IMR-90 (cell line): ENCODE measurements around the gene VAC14. TPM values are rescaled to one million over a fixed set of nuclear protein-coding genes. Genes with fewer than 3 reads are reported as not detected.

Source experiments
- ATAC-seq: fragments of 200-7000 bp; cut with Tn5 transposase; 2 replicates; pipeline ENCODE4 v1.9.1; 2020; ENCODE audit warnings: low read depth, mild to moderate bottlenecking, moderate library complexity
- BruUV-seq: library from RNA; stranded (reverse); fragments of 400-500 nt; replicated peaks from 2 replicates; lab custom pipeline; 2021; lab: Mats Ljungman, UMichigan
- CTCF ChIA-PET: fragments of 300-600 bp; formaldehyde crosslinking; extraction: SDS; loops from one replicate; lab custom pipeline; 2021; ENCODE audit warnings: antibody characterized with exemption; lab: Yijun Ruan, JAX
- POLR2A ChIA-PET: fragments of 300-600 bp; sonication (Branson Sonifier 250); formaldehyde crosslinking; loops from one replicate; lab custom pipeline; 2022; ENCODE audit warnings: antibody characterized with exemption; ENCODE audit not compliant: unreplicated experiment; lab: Charles Lee
- DNase-seq: peaks from one replicate; pipeline ENCODE4 v3.0.0; 2013
- H2AFZ ChIP-seq: replicated peaks from 2 replicates; pipeline ENCODE3; 2013; ENCODE audit warnings: low read length, mild to moderate bottlenecking; ENCODE audit not compliant: poor library complexity
- H2AK5ac ChIP-seq: 2 replicates; pipeline ENCODE4 v1.6.1; 2013; ENCODE audit warnings: low read depth, low read length, inconsistent platforms
- H2AK9ac ChIP-seq: replicated peaks from 2 replicates; pipeline ENCODE3; 2013; ENCODE audit warnings: mild to moderate bottlenecking, low read depth, low read length, moderate library complexity; ENCODE audit not compliant: poor library complexity
- H2BK120ac ChIP-seq: 2 replicates; pipeline ENCODE4 v1.6.1; 2013; ENCODE audit warnings: low read depth, low read length, inconsistent platforms
- H2BK15ac ChIP-seq: 3 replicates; pipeline ENCODE4 v1.6.1; 2013; ENCODE audit warnings: low read depth, low read length, inconsistent platforms
- H2BK20ac ChIP-seq: 2 replicates; pipeline ENCODE4 v1.6.1; 2013; ENCODE audit warnings: low read depth, mild to moderate bottlenecking, inconsistent platforms, low read length, moderate library complexity
- H2BK5ac ChIP-seq: 2 replicates; pipeline ENCODE4 v1.6.1; 2013; ENCODE audit warnings: mild to moderate bottlenecking, low read depth, low read length, inconsistent platforms; ENCODE audit not compliant: poor library complexity, severe bottlenecking
- H3K14ac ChIP-seq: replicated peaks from 2 replicates; pipeline ENCODE4 v1.6.1; 2013; ENCODE audit warnings: low read depth, low read length, inconsistent platforms
- H3K18ac ChIP-seq: 2 replicates; pipeline ENCODE4 v1.6.1; 2013; ENCODE audit warnings: low read depth, low read length, control low read depth
- H3K23ac ChIP-seq: 2 replicates; pipeline ENCODE4 v1.6.1; 2013; ENCODE audit warnings: low read depth, low read length, inconsistent platforms
- H3K27ac ChIP-seq: 2 replicates; pipeline ENCODE4 v1.5.1; 2013; ENCODE audit warnings: mild to moderate bottlenecking, control low read depth, low read length; ENCODE audit not compliant: insufficient read depth
- H3K27me3 ChIP-seq: 2 replicates; pipeline ENCODE4 v1.6.1; 2013; ENCODE audit warnings: low read length; ENCODE audit not compliant: control insufficient read depth, insufficient read depth
- H3K36me3 ChIP-seq: 2 replicates; pipeline ENCODE4 v1.6.1; 2013; ENCODE audit warnings: low read length, mixed read lengths; ENCODE audit not compliant: control insufficient read depth, insufficient read depth
- H3K4ac ChIP-seq: 2 replicates; pipeline ENCODE4 v1.6.1; 2013; ENCODE audit warnings: low read depth, low read length, inconsistent platforms
- H3K4me1 ChIP-seq: 2 replicates; pipeline ENCODE4 v1.6.1; 2013; ENCODE audit warnings: low read length, mixed read lengths; ENCODE audit not compliant: control insufficient read depth, insufficient read depth
- H3K4me2 ChIP-seq: 2 replicates; pipeline ENCODE4 v1.6.1; 2013; ENCODE audit warnings: low read depth, mild to moderate bottlenecking, control low read depth, low read length, moderate library complexity
- H3K4me3 ChIP-seq: 2 replicates; pipeline ENCODE4 v1.5.1; 2013; ENCODE audit warnings: low read depth, mild to moderate bottlenecking, control low read depth, low read length, moderate library complexity; ENCODE audit not compliant: insufficient read depth
- H3K56ac ChIP-seq: 2 replicates; pipeline ENCODE4 v1.6.1; 2013; ENCODE audit warnings: low read length, inconsistent platforms; ENCODE audit not compliant: insufficient read depth; ENCODE audit errors: extremely low read depth
- H3K79me1 ChIP-seq, 2 experiments: 2 replicates each; pipeline ENCODE4 v1.6.1; 2013; ENCODE audit warnings: low read length in 2 of 2, inconsistent platforms in 1 of 2, low read depth in 1 of 2
- H3K9ac ChIP-seq: 2 replicates; pipeline ENCODE4 v1.6.1; 2013; ENCODE audit warnings: low read depth, low read length, control low read depth
- H3K9me1 ChIP-seq: 2 replicates; pipeline ENCODE4 v1.6.1; 2013; ENCODE audit warnings: low read length, inconsistent platforms; ENCODE audit not compliant: insufficient read depth
- H3K9me3 ChIP-seq: 2 replicates; pipeline ENCODE4 v1.6.1; 2013; ENCODE audit warnings: low read length; ENCODE audit not compliant: control insufficient read depth, insufficient read depth
- H4K20me1 ChIP-seq: 2 replicates; pipeline ENCODE4 v1.6.1; 2013; ENCODE audit warnings: low read length, inconsistent platforms; ENCODE audit not compliant: insufficient read depth
- H4K5ac ChIP-seq: 2 replicates; pipeline ENCODE4 v1.6.1; 2013; ENCODE audit warnings: mild to moderate bottlenecking, low read depth, low read length, control low read depth
- H4K8ac ChIP-seq, 2 experiments: 2 replicates each; pipeline ENCODE4 v1.6.1; 2013; ENCODE audit warnings: low read depth in 2 of 2, low read length in 2 of 2, control low read depth in 1 of 2, inconsistent platforms in 1 of 2
- H4K91ac ChIP-seq: 2 replicates; pipeline ENCODE4 v1.6.1; 2013; ENCODE audit warnings: low read depth, low read length, inconsistent platforms; ENCODE audit not compliant: insufficient read depth
- CEBPB ChIP-seq: IDR thresholded peaks from 2 replicates; pipeline ENCODE4 v1.6.1; 2012; ENCODE audit warnings: low read depth, low read length, improper control_type of control experiment
- CHD1 ChIP-seq: IDR thresholded peaks from 2 replicates; pipeline ENCODE4 v1.6.1; 2012; ENCODE audit warnings: low read depth, low read length, improper control_type of control experiment
- MAFK ChIP-seq: IDR thresholded peaks from 2 replicates; pipeline ENCODE4 v1.6.1; 2012; ENCODE audit warnings: low read depth, low read length, improper control_type of control experiment
- RFX5 ChIP-seq: IDR thresholded peaks from 2 replicates; pipeline ENCODE4 v1.8.0; 2012; ENCODE audit warnings: low read depth, mild to moderate bottlenecking, low read length, moderate library complexity
- WGBS, 2 experiments: methylation state at CpG; one replicate each; pipeline versions ENCODE4 v1.1.5 to v1.1.7; 2013; ENCODE audit warnings: missing lambda C conversion rate in 2 of 2; ENCODE audit not compliant: insufficient read length in 1 of 2; ENCODE audit errors: extremely low coverage in 2 of 2; 5-methylcytosine and 5-hydroxymethylcytosine counted together
- dilution Hi-C: fragments of 300-500 bp; cut with HindIII; formaldehyde crosslinking; loops from one replicate; pipeline ENCODE4 v1.14.3; 2018; ENCODE audit warnings: low sequenced_read_pairs; ENCODE audit not compliant: unreplicated experiment
- in situ Hi-C: fragments of 300-500 bp; cut with MboI; formaldehyde crosslinking; loops from 3 replicates; pipeline ENCODE4 v1.14.3; 2019; ENCODE audit warnings: low sequenced_read_pairs, inconsistent platforms, mixed read lengths
- intact Hi-C: fragments of 100-400 bp; cut with micrococcal nuclease; formaldehyde crosslinking; loops from 2 replicates; pipeline ENCODE4 v1.10.0; 2022
- polyA plus RNA-seq, 3 experiments: library from polyadenylated mRNA; depleted of rRNA; stranded (reverse); fragments of >200 nt; gene quantifications; 2 replicates each; pipeline ENCODE4 v1.2.3, GENCODE V29; 2012; ENCODE audit warnings: low replicate concordance in 1 of 3
- total RNA-seq: library from RNA; depleted of rRNA; stranded (reverse); fragments of >200 nt; gene quantifications from 2 replicates; pipeline ENCODE4 v1.2.3, GENCODE V29; 2012

Gene VAC14
- total and polyA plus RNA-seq, 2 of the 4 experiments (the other 2 are of a cell fraction): 21.1 to 40.2 TPM

DNA sequence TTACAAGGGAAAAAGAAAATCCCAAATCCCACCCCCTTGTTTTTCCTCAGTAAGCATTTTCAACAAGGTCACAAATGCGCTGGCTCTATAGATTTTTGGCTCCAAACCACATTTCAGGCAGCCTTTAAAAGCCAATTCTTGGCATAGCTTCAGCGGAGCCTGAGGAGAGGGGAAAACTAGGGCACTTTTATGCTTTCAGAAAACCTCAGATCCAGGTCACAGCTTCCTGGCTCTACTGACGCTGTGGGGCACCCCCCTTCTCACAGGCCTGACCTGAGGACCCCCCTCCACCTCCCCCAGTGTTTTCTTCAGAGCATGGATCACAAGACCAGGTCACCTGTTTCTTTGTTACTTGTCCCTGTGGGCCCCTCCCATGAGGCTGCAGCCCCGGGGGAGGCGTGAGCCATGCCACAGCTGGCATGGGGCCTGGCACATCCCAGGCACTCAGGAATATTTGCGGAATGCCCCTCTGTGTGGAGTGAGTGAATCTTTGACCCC, 85.0 kb downstream of the VAC14 start:
- Histone ChIP-seq H3K9me3 (no peaks in the 10 kb centered on the region), H3K56ac (peak overlapping the region; percentile 48; the same call in 1 of the 2 replicates), H3K9ac (peak overlapping the region; percentile 50; the same call in 1 of the 2 replicates), H4K91ac (peak overlapping the region; percentile 98), H4K20me1 (no peaks in the 10 kb centered on the region), H3K9me1 (peaks cover 31% of the 10 kb centered on the region), H3K27ac (peak overlapping the region; percentile 89), H2AFZ (no peak overlapping the region), H2AK5ac (peak overlapping the region; percentile 95), H2BK20ac (peak overlapping the region; percentile 81; the same call in 1 of the 2 replicates), H3K4me3 (no peak overlapping the region), H3K14ac (peak overlapping the region; percentile 88), H4K8ac (peak overlapping the region; percentile 41 to 63; a peak in 3 of 4 replicates), H3K36me3 (peaks cover 6% of the 10 kb centered on the region; the same call in 1 of the 2 replicates), H3K4me1 (peaks cover 38% of the 10 kb centered on the region), H2BK15ac (peak overlapping the region; percentile 19), H2BK120ac (peak overlapping the region; percentile 95), H3K79me1 (peaks cover 9 to 41% of the 10 kb centered on the region in 2 experiments), H3K27me3 (no peaks in the 10 kb centered on the region), H4K5ac (peak overlapping the region; percentile 41), H3K18ac (peak overlapping the region; percentile 30), H3K4ac (peak overlapping the region; percentile 96), H3K23ac (peak overlapping the region; percentile 53; the same call in 1 of the 2 replicates), H2BK5ac (peak overlapping the region; percentile 94), H2AK9ac (peak overlapping the region; percentile 74), H3K4me2 (peak overlapping the region; percentile 21; the same call in 1 of the 2 replicates)
- dilution Hi-C loops (no loop called here), in situ Hi-C loops (no loop called here), intact Hi-C loops (loop anchor here (1.0 kb wide), 1 partner anchor 21 kb away; no protein-coding TSS in a partner anchor)
- no TSS peak for BruUV-seq
- ChIA-PET CTCF (interaction anchor here (0.8 to 2.0 kb wide), 3 partner anchors 11 to 22 kb away, joined by 3 to 10 read pairs (median 3); no protein-coding TSS in a partner anchor), POLR2A (interaction anchor here (0.5 to 1.7 kb wide), 3 partner anchors 19 to 571 kb away, joined by 3 to 6 read pairs (median 3); no protein-coding TSS in a partner anchor)
- ATAC-seq (peak; percentile 1; the same call in 1 of the 2 replicates), DNase-seq (peak; percentile 62)
- no CpG with 5 or more reads among the region's 6 CpGs for WGBS, 2 experiments
- TF ChIP-seq CEBPB (no peak), CHD1 (no peak), MAFK (peak; percentile 73), RFX5 (no peak)
